ENCODE results near the gene NBPF3.
"Not testable (repeated sequence)": the region's sequence is repeated elsewhere in the genome, so short reads cannot be mapped to it uniquely, and the experiment has no call there.

NBPF3 gene

DNA sequence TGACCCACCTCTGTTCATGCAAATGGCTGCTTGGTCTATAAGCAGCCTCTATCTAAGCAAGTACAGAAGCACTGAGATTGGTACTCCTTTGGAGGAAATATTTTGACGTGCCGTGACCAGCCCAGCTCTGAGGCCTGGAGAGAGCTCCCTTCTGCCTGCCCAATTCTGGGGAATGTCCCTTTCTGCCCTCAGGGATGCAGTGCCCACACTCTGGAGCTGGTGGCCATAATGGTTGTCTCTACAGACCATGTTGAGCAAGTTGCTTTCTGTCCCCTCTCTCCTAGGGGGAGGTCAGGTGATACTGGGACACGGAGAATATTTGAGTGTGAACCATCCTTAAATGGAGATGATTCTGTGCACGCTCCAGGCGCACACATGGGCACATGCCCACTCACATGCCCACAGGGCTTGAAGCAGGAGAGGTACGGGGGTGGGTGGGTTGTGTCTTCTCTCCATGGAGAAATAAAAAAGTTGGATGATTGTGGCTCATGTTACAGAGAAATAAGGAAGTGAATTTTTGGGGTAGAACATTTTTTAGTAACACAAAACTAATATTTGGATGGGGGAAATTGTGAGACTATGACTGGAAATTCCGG is 55.4 kb downstream of the NBPF3 start:
- no peak for DNase-seq

DNA sequence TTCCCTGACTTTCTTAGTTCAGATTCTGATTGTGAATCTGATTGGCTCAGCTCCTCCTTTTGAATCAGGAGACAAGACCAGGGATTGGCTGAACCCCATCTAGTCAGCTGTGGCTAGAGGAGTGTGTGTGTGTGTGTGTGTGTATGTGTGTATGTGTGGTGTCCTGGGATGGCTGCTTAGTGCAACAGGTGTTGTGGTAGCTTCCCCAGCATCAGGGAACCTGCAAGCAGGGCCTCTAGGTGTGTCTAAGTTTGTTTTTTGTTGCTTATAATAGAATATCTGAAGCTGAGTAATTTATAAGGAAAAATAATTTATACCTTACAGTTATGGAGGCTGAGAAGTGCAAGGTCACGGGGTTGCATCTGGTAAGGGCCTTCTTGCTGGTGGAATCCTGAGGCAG is 56.1 kb downstream of the NBPF3 start:
- no peak for DNase-seq

DNA sequence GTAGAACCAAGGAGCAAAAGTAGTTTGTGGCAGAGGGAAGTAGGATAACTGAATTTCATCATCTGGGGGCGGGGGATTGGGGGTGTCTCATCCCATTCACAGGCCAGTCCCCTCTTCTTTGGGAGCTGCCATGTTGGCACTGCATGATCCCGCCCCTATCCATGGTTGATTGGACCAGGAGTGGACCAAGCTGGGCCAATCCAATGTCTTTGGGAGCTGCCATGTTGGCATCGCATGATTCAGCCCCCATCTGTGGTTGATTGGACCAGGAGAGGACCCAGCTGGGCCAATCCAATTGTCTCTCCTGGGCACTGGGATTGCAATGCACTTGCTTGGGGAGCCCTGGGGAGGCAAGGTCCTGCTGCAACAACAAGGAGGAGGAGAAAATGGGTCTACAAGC is 56.9 kb downstream of the NBPF3 start:
- DNase-seq: no peak

DNA sequence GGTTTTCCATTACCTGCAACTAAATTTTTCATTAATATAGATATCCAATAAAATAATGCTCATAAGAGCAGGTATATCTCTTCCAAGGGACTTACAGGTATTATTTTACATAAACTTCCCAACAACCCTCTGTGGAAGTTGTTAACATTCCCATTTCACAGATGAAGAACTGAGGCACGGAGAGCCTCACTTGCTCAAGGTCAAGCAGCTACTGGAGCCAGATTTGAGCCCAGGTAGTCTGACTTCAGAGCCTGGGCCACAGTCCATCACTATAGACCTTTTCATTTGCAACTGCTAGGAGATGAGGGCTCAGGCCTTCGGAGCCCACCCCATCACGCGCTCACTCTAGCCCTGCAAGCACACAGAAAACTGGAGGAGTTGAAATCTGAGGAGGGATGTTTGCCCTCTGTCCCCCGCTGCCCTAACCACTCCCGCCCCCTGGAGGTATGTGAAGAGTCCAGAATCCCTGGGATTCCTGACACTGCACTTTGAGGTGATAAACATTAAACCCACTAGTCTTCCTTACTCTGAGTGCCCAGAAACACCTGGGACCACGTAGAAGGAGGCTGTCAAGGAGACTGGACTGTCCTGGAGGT is 57.6 kb downstream of the NBPF3 start:
- no peak for DNase-seq

DNA sequence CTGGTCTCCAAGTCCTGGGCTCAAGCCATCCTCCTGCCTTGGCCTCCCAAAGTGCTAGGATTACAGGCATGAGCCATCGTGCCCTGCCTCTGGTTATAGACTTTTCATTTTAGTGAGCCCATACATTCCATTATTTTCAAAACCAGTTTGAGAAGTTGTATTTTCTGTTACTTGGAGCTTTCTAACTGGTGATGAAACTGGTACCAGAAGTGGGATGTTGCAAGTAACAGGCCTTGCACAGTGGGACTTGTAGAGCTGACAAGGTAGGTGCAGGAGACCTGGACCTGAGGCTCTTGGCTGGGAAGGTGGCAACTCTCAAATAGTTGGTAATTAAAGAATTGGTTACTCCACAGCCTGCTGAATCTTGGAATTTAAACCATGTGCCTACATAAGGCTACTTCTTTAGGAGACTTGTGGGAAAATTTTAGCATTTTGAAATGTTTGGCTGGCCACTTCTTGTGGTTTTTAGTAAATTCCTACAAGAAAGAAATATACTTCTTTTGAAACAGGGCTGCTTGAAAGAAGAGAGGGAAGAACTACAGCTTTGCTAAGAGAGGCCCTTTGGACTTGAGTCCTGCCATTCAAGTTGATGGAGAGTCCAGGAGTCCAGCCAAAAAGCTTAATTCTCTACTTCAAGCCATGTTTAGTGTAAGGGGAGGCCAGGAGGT is 59.5 kb downstream of the NBPF3 start:
- no peak for DNase-seq

DNA sequence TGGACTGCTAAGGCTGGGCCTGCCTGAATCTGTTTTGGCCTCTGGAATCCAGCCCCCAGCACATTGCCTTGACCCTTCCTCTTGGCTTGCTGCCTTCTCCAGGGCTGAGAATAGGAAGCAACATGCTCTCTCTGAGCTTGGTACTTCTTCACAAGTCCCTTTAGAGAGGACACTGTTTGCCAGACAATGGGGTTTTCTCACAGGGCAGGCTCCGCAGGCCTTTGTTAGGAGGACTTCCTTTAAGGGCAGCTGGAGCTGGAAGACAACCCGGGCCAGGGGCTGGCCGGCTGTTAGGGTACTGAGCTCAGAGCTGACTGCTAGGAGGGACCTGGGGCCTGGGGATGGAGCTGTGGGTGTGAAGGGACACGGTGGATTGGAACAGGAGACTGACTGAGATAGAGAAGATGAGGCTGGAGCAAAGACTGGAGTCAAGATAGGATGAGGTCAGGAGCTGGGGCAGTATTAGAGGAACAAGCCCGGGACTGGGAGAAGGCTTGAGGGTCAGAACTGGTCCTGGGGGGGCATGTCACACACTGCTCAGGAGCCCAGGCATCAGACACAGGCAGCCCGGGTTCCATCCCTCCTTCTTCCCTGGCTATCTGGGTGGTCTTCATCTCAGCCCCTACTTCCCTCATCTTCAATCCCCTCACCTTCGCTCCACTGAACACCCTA is 63.9 kb downstream of the NBPF3 start:
- DNase-seq: no peak

DNA sequence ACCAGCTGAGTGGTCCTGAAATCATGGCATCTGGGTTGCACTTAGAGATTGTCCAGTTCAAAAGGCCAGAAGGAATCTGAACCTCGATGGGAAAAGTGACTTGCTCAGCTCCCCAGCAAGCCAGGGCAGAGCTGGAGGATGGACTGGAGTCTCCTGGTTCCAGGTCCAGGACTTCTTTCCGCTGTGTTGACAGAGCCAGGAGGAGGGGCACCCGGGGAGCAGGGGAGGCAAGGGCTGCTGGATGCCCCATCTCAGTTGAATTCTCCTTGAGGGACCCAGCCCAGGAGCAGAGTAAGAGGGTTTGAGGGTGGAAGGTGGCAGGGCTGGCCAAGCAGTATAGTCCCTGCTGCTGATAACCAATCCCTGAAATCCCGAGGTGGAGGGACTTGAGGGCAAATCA is 66.9 kb downstream of the NBPF3 start:
- DNase-seq: no peak

DNA sequence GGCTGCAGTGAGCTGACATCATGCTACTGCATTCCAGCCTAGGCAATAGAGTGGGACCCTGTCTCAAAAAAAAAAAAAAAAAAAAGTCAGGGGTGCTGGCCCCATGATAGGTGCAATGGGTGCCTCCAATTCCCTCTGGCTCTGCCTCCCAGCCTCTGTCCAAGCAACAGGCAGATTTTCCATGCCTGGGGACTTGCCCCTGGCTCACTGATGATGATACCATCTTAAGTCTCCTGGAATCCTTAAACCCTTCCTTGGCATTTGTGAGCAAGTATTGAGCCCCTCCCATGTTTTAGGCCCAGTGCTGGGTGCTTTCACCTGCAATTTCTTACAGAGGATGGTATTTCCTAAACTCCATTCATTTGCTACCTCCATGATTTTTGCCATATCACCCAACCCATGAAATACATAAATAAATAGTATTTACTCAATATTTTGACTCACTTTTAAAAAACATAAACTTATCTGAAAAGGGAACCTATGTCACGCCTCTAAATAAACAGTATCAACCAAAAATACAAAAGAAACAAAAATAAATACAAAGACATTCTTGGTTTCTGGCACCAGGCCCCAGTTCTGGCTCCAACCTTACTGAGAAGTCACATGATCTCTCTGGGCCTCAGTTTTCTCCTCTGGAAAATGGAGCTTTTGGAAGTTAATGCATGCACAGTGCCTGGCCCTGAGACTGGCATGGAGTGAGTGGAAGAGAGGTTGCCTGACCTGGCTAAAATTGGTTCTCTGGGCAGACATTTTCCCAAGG is 67.8 kb downstream of the NBPF3 start:
- DNase-seq: no peak

DNA sequence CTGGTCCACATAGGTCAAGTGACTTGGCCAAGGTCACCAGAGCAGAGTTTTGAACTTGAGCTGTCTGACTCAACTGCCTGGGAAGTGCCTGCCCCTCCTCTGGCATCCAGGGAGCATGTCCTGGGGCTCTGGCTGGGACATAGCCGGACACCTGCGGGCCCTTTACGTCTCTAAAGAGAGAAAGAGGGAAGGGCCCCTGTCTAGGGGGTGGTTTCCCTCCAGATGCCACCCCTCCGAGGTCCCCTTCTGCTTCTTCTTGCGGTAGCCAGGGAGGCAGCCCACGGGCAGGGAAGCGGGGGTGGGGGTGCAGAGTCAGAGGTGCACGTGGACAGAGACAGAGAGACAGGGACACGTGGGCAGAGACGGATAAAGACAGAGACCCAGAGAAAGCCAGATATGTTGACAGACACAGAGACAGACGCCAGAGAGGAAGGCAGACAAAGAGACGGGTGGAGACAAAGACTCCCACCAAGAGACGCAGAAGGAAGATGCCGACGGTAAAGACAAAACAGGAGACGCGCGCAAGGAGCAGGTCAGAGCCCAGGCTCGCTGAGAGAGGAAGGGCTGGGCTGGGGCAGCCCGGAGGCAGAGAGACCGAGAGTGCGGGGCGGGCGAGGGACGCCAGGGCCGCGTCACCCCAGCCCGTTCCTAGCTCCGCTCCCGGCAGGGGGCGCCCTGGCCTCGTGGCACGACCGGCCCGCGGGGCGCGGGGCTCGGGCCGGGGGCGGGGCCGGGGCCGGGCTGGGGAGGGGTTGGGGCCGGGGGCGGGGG is 68.8 kb downstream of the NBPF3 start:
- DNase-seq: peak; percentile 51

DNA sequence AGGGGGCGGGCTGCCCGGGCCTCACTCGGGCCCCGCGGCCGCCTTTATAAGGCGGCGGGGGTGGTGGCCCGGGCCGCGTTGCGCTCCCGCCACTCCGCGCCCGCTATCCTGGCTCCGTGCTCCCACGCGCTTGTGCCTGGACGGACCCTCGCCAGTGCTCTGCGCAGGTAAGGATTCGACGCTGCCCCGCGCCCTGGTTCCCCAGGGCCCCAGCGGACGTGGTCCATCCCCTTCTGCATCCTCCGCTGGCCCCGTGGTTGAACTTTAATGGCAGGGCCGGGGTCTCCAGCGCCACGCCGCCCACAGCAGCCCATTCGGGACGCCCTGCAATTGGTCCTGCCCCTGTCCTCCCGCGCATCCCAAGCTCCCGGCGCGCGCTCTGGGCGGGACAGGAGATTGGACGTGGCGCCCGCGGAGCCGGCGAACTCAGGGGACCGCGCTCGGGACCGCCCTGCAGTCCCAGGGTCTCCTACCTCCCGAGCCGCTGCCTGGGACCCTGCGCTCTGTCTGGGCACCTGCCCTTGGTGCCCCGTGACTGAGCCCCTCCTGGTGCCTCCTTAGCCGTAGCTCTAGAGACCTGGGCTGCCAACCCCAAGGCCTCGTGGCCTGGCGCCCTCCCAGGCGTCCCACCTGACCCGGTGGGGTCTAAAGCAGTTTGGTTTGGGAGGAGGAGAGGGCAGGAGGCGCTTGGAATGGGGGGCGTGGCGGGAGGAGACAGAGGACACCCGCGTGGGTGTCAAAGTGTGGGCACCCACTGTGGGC is 69.6 kb downstream of the NBPF3 start, which contains the start of gene ALPL:
Gene ALPL (plus strand): TSS at position 73 of the 762 bp plus-strand sequence. CDS start 44,659 bp downstream, outside the sequence.
- no peak for DNase-seq

DNA sequence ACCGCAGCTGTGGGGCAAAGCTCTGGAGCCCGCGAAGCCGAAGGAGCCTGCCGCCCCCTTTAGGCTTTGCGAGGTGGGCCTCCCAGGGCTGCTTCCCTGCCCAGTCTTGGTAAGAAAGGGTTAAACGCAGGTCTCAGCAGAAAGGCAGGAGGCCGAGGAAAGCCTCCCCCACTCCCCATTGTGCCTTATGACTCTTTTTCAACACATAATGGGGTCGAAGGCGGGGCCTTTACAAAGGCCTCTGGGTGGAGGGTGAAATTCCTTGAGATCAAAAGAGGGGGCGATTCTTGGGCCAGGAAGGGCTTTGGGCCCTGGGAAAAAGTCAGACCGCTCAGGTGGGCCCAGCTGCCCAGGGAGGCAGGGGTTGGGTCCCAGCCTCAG is 70.2 kb downstream of the NBPF3 start:
- no peak for DNase-seq

DNA sequence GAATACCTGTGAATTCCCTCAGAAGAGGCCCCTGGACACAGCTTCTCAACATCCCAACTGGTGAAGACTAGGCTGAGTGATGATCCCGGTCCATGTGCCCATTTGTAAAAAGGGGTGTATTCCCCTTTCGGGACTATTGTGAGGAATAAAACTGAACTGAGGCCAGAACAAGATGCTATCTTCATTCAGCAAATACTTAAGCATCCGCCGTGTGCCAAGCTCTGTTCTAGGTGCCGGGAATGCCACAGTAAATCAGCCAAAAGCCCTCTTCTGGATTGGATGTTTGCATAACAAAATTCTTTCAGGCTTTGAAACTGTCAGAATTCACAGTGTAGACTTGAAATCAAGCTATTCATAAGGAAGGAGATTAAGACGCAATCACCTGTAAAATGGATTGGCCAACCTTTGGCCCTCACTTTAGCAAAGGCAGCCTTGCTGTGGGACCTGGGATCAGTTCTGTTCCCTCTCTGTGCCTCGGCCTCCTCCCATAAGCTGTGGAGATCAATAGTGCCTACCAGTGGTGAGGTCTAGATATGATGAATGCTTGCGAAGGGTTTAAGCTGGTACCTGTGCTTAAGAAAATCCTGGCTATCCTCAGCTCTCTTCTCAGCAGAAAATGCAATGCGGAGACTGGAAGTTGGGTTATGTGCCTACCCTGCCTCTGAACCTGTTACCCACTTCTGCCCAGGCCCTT is 71.1 kb downstream of the NBPF3 start:
- no peak for DNase-seq

DNA sequence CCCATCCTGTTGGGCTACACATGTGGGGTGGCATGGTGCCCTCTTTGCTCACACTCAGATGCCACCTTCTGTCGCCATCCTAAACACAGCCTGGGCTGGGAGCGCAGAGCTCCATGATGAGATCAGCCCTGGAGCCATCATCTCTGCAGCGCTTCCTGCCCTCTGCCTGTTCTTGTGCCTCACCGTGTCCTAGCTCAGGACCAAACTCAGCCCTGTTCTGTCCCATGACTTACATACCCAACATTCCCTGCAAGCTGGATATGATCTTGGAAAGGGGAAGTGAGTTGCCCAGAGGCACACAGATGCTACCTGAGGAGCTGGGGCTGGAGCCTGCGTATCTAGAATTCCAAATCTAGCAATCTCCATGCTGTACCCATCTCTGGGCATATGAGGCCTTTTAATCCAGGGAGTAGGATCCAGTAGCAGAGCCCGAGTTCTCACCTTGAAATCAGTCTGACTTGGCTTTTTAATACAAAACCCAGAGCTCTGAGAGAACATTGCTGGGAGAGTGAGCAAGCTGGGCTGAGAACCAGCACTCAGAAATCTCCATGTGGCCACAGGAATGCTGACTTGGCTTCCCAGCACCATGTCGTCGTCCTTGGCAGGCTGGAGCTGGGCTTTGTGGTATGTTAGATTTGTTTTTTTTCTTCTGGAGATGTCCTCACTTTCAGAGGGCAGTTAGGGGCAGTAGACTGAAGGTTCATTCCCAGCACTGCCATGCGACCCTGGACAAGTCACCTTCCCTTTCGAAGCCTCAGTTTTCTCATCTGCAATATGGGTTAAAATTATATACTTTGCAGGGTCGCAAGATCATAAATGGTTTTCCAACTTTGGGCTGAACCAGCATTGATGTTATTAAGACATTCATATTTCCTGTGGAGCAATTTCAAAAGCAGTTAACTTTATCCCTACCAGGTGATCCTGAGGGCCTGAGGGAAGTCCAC is 71.9 kb downstream of the NBPF3 start:
- no peak for DNase-seq

DNA sequence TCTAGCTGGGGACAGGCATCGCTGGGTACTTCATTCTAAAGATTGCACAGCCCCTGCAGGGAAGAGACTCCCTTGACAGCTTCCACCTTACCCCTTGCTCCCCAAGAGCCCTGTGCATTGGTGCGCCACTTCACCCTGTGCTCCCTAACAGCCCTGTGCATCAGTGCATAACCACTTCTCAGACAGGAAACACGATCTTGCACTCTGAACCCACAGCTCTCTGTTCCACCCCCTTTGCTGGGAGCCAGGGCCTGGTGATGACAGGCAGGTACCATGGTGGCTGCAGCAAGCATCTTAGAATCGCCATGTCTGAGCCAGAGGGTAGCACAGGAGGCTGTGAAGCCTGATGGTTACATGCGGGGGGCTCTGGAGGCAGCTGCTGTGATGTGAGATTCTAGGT is 74.3 kb downstream of the NBPF3 start:
- no peak for DNase-seq

DNA sequence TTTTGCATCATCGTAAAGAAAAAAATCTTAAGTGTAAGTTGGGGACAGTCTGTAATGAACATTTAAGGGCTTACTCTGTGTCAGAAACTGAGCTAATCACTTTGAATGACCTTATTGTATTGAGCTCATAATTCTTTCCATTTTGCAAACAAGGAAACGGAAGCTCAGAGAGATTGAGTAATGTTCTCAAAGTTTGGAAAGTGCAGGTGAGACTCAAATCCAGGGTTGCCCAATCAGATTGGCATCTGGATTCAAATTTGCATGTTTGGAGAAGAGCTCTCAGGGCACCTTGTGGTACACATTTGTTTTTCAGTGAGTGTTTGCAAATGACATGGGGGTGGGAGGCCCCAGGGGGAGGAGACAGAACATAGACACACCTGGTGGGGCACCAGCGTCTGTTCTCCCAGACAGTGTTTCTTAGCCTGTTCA is 77.2 kb downstream of the NBPF3 start:
- DNase-seq: no peak

DNA sequence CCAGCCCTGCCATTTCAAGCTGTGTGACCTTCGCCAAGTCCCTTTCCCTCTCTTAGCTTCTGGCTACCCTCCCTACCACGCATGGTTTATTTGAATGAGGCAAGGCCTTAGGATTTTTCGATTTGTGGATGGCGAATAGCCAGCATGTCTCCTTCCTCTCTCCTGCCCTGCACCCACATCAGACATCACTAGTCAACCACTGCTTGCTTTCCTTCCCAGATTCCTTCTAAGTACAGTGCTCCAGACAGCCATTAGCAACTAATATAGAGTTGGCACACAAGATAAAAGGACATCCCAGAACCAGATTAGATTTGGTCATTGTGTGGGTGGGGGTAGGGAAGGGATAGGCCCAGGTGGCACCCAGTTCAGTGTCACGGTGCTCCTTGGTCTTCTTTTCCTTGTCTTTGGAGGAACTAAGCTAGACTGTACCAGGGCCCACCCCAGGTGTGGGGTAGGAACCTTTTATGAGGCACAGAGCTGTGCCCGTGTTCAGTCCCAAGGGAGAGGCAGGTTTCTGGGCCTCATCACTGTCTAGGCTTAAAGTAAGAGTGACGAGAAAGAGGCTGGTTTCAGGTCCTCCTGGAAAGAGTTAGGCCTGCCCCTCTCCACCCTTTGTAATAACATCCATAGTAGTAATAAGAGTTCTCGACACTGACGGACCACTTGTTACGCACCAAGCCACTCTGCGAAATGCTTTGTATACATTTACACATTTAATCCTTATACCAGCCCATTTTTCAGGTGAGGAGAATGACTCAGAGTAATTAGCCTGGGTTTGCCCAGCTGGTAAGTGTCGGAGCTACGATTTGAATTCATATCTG is 77.9 kb downstream of the NBPF3 start:
- DNase-seq: no peak

DNA sequence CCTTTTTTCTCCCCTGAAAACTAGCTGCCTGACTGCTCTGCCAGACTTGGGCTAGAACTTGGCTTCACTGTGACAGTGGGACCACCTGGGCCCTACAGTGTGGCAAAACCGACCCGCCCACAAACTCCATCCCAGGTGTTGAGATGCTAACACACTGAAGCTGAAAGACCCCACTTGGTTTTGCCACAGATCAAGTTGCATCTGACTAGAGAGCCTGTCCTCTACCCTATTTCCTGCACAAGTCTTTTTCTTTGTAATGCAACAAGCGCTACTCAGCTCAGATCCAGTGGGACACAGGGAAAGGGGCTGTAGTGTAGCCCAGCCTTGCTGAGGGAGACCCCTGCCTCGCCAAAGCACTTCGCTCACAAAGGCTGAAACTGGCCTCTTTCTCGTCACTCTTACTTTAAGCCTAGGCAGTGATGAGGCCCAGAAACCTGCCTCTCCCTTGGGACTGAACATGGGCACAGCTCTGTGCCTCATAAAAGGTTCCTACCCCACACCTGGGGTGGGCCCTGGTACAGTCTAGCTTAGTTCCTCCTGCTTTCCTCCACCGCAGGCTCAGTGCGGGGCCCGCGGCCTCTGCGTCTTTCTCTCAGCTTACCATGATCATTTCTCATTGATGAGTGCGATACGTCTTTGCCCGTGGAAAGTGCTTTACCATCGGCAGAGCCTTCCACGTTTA is 79.0 kb downstream of the NBPF3 start:
- DNase-seq: no peak

DNA sequence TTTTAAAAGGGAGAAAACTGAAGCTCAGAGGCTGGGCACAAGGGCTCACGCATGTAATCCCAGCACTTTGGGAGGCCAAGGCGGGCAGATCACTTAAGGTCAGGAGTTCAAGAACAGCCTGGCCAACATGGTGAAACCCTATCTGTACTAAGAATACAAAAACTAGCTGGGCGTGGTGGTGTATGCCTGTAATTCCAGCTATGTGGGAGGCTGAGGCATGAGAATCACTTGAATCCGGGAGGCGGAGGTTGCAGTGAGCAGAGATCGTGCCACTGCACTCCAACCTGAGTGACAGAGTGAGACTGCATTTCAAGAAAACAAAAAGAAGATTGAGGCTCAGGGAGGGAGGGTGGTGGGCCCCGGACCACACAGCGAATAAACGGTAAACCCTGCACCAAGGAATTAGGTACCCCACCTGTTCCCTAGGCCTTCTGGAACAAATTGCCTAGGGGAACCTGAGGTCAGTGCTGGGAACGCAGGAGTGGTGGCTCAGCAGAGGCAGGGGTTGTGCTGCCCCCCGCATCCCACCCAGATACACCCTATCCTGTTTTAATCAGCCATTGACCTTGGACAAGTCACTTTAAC is 79.6 kb downstream of the NBPF3 start:
- not testable (repeated sequence) for DNase-seq
